Stimulated activated CD4-positive, alpha-beta T cell treated with anti-CD3 and anti-CD28 coated beads, Interleukin-15, amount 100 ng/mL, for 1 hour (primary cell): Measurements from ENCODE around the gene ASAP2.
"Not testable (repeated sequence)": the region's sequence is repeated elsewhere in the genome, so short reads cannot be mapped to it uniquely, and the experiment has no call there.

Experiments used
- DNase-seq, 2 donors: peaks; one replicate each; pipeline ENCODE4 v3.0.0-alpha.2; 2020; ENCODE audit warnings: low read depth in 1 of 2, low spot score in 1 of 2

ASAP2 gene

GRCh38 chr2:9250091-9250490 lies 43.5 kb downstream of the ASAP2 start:
- no peak for DNase-seq

GRCh38 chr2:9250498-9251153 lies 44.0 kb downstream of the ASAP2 start:
- no peak for DNase-seq

DNA sequence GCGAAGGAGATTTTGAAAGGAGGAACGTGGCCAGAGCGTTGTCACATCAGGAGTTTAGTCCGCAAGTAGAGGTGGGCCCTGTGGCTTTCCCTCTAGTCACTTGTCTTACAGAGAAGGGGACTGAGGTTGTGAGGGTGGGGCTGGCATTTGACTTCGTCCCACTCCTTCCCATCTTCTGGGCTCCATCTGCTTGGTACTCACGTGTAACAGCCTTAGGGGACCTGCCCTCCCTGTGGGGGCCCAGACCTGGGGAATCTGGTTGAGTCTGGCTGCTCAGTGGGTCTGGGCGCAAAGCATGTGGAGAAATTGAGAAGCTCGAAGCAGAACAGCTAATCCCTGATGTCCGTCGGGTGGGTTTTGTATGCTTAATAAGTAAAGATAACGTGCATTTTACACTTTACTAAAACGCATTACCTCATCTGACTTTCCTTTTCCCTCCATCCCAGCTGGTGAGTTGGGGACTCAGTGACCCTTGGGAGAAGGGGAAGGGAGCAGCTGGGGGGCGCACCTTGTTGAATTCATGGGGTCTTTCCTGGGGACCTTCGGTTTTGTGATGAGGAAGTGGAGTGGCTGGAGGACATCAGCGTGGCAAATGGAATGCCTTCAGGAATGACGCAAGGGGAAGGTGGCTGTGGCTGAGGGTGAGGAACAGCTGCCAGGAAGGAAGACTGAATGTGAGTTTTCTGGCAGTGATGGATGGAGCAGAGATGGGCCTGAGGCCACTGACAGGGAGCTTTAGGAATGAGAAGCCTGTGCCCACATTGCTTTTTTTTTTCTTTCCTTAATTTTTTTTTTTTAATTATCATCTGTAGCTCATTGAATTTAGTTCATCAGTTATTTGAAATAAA lies 44.8 kb downstream of the ASAP2 start:
- DNase-seq, result no peak

DNA sequence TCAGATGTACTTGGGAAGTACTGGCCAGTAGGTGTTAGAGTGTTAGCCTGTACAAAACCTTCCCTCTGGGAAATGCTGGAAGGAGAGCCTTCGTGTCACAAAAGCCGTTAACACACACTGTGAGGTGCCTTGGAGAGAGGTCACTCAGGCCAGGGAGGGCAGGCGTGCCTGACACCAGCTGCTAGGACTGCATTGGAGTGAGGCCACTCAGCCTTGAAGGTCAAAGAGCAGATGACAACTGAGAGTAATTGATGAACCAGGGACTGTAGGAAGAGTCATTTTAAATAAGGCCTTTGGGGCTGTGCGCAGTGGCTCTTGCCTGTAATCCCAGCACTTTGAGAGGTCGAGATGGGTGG lies 45.4 kb downstream of the ASAP2 start:
- DNase-seq, result no peak

DNA sequence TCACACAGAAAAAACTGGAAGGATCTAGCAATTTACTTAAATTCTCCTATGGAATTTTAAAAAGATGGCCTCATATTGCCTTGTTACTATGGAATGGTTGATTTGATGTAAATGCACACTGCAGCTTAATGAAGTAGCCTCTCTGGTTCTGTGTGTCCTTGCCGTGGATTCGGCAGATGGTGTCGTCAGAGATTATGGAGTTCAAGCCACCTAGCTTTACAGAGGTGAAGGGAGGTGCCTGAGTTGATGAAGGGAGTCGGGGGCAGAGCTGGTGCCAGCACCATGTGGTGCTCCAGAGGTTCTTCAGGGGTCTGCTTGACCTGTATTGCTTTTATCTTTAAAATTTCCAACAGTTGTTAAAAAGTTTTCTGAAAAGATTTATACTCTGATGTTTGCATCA lies 48.8 kb downstream of the ASAP2 start:
- DNase-seq, result no peak

- no peak for DNase-seq
Measured at GRCh38 chr2:9256147-9256546, 49.5 kb downstream of the ASAP2 start.

DNA sequence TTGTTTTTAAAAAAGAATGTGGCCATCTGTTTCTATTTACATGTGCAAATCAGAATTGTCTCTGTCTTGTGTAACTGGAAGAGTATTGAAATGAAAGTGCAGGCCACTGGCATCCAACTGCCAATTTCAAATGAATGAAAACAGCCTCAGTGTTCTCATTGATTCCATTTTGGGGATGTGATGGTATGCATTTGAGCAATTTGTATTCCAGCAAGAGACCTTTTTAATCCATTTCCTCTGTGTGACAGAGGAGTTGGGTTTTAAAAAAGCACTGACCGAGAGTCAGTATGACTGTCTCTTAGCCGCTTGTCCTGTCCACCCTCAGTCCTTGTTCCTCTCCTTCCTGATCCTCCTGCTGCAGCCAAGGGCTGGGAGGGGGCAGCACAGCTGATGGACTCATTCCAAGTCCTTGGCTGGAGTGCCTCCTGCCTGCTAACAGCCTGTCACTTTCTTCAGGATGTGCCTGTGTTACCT lies 50.0 kb downstream of the ASAP2 start:
- DNase-seq, result no peak

GRCh38 chr2:9258501-9258900 lies 51.9 kb downstream of the ASAP2 start:
- DNase-seq, result no peak

- no peak for DNase-seq
Measured at GRCh38 chr2:9258953-9259399, 52.4 kb downstream of the ASAP2 start.

- DNase-seq, result no peak
Measured at GRCh38 chr2:9260464-9260918, 53.9 kb downstream of the ASAP2 start.

GRCh38 chr2:9261231-9261883 lies 54.7 kb downstream of the ASAP2 start:
- no peak for DNase-seq

GRCh38 chr2:9262671-9263171 lies 56.1 kb downstream of the ASAP2 start:
- DNase-seq, result no peak

DNA sequence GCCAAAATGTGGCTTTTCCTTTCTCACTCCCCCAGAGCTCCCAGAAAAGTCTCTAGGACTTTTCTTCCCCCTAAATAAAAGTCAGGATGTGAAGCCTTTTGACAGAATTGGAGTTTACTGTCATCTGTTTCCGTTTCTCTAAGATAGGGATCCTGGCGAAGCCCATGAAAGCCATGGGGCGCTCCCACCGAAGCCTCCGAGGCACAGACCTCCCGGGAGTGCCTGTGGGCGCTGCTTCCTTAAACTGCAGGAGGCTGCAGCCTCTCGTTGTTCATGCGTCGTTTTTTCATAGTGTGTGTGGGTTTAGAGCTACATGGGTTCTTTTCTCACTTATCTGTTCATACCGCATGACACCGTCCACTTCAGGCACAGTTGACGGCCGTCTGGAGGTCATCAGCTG lies 56.8 kb downstream of the ASAP2 start:
- no peak for DNase-seq

DNA sequence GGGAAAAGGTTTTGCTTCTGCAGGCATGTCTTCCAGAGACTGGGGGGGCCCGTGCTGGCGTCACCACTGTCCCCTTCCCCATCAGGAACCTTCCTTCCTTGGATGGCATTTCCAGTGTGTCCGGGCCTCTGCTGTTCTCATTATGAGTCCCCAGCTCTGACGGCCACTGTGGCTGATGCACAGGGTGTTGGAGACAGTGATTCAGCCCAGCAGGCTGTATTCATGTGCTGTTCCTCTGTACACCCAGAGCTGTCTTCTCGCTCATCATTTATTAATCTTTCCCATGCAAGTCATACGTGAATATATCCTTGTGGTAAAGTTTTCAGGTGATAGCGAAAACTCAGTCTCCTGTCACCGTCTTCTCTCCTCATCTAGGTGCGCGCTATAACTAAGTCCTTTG lies 57.7 kb downstream of the ASAP2 start:
- DNase-seq, result no peak

DNA sequence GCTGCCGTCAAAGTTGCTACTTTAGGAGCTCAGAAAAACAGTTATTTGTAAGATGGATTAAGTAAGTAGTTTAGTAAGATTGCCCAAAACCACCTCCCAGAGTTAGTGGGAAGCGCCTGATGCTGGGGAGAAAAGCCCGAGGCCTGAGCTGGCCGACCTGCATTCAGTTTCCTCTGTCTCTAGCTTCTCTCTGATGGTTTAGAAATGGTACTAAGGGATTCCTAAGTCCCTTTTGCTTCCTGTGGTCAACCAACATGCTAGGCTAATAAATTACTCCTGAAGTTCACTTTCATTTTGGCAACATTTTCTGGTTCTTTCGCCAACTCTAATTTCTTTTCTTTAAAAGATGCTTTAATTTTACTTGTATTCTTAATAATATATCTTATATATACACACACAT lies 60.1 kb downstream of the ASAP2 start:
- no peak for DNase-seq

- DNase-seq, result not testable (repeated sequence)
Measured at GRCh38 chr2:9267286-9267685, 60.7 kb downstream of the ASAP2 start.

- no peak for DNase-seq
Measured at GRCh38 chr2:9268301-9269080, 61.9 kb downstream of the ASAP2 start.

DNA sequence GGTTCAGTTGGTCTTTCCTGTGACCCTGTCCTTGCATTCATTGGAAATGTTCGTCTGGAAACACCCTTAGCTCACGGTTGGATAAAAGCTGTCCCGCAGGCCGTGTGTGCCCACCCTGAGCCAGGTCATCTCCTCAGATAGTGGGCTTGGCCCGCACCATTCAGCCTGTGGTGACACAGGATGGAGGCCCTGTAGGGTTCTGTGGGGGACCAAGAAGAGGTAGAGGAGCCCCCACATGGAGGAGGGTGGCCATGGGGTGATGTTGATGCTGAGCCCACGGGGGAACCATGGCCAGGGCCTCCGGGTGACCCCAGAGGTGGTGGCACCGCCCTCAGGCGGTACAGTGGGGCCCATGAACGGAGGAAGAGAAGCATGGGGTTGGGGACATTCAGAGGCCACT lies 62.7 kb downstream of the ASAP2 start:
- DNase-seq, result no peak

DNA sequence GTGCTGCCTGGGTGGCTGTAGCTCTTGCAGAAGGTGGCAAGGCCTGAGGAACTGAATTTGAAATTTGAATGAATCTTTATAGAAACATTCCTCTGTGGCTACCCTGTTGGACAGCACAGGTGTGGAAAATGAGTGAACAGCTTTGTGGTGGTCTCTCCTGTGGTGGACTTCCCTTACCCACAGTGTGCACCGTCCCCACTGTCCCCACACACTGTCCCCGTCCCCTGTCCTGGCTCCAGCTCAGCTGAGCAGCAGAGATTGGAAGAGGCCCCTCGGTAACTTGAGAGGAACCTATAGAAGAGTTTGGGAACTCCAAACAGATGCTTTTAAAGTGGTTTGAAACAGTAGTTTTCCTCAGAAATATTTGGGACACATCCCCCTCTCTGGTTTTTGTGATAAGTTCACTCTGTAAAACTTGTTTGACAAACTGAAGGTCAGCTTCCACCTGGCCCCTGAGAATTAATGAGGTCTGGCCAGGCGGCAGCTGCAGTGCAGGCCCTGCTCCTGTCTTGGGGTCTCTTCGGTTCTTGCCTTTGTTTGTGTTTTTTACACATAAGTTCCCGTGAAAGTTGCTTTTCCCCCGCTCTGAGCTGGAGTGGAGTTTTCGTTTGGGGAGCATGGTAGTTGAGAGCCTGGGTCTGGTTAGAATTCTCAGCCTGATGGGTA lies 63.2 kb downstream of the ASAP2 start:
- no peak for DNase-seq

DNA sequence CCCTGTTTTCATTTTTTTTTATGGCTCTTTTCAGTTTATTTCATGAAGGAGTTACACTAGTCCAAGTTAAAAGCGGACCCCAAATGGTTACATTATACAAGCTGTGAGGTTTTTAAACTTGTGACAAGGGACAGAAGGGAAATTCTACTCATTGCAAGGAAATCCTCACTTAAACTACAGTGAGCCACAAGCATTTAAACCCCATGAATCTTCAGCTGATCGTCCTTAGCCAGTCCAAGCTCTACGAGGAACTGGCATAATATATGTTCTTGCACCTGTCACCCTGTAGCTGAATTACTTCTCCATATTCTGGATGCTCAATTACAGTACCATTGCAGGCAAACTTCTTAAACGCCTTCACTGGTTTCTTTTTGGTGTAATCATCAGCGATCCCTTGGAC lies 64.5 kb downstream of the ASAP2 start:
- no peak for DNase-seq
